Measurements from ENCODE around the gene LGALS3BP.

DNA sequence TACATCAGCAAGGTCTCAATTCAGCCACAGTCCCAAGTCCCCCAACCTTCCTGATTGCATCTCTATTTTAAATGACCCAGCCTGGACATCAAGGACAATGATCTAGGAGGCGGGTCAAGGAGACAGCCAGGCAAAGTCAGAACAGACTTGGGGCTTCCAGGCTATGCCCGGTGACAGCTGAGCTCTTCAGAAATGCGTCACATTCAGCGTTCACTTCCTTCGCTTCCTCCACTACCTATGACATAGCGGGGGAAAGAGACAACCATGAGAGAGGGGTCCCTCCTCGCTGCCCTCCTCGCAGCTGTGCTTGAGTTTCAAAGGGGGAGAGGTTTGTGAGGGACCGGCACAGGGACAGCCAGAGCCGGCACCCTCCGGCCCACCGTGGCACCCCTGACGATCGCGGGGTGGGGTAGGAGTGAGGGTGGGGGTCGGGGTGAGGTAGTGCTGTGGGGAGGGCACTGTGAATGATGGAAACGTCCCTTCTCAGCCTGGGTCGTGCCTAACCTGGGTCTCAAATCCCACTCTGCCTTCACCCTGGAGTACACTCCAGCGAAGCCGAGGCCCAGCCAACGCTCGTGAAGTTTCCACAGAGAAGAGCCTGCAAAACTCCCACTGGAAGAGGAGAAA lies 12.3 kb upstream of the LGALS3BP start:
- no peak for TF ChIP-seq POLR2A (IDR thresholded peaks at IDR 0.05)
- TF ChIP-seq, protein P1, sequence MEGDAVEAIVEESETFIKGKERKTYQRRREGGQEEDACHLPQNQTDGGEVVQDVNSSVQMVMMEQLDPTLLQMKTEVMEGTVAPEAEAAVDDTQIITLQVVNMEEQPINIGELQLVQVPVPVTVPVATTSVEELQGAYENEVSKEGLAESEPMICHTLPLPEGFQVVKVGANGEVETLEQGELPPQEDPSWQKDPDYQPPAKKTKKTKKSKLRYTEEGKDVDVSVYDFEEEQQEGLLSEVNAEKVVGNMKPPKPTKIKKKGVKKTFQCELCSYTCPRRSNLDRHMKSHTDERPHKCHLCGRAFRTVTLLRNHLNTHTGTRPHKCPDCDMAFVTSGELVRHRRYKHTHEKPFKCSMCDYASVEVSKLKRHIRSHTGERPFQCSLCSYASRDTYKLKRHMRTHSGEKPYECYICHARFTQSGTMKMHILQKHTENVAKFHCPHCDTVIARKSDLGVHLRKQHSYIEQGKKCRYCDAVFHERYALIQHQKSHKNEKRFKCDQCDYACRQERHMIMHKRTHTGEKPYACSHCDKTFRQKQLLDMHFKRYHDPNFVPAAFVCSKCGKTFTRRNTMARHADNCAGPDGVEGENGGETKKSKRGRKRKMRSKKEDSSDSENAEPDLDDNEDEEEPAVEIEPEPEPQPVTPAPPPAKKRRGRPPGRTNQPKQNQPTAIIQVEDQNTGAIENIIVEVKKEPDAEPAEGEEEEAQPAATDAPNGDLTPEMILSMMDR (IDR thresholded peaks at IDR 0.05 in 8 of 11, conservative IDR thresholded peaks at IDR 0.05 in 3 of 11), result no peak
- no peak for TF ChIP-seq POLR2AphosphoS5 (IDR thresholded peaks at IDR 0.05)

All from spleen (tissue), 7 donors.